H1 (cell line): ENCODE data around the gene CNTD1. TPM values are rescaled to one million over a fixed set of nuclear protein-coding genes. Genes with fewer than 3 reads are reported as not detected.

ENCODE experiments used
- CTCF ChIP-seq, 3 experiments: IDR thresholded peaks; 1 replicate in 2 of 3; 2 replicates in 1 of 3; pipeline versions ENCODE4 v1.5.1 to v1.6.1; 2011; ENCODE audit warnings: low read length in 3 of 3, mild to moderate bottlenecking in 3 of 3, inconsistent platforms in 2 of 3, low read depth in 1 of 3, moderate library complexity in 1 of 3; ENCODE audit not compliant: insufficient read depth in 1 of 3; ENCODE audit errors: control extremely low read depth in 1 of 3
- JUND ChIP-seq: IDR thresholded peaks from 2 replicates; pipeline ENCODE4 v1.6.1; 2011; ENCODE audit warnings: mild to moderate bottlenecking, improper control_type of control experiment, low read length
- MAFK ChIP-seq: IDR thresholded peaks from 2 replicates; pipeline ENCODE4 v1.6.1; 2012; ENCODE audit warnings: low read depth, mild to moderate bottlenecking, improper control_type of control experiment, low read length
- NRF1 ChIP-seq: IDR thresholded peaks from 2 replicates; pipeline ENCODE4 v1.6.1; 2011; ENCODE audit warnings: mild to moderate bottlenecking, low read depth, low read length, improper control_type of control experiment
- SP2 ChIP-seq: IDR thresholded peaks from 2 replicates; pipeline ENCODE4 v1.6.1; 2012; ENCODE audit warnings: mild to moderate bottlenecking, low read length, inconsistent platforms
- polyA plus RNA-seq, 7 experiments: library from polyadenylated mRNA; depleted of rRNA in 3 of 7; stranded (reverse) in 5 of 7; unstranded in 2 of 7; fragments of >200 nt in 5 of 7; fragments of 200-250 nt in 2 of 7; gene quantifications; 1 replicate in 5 of 7; 2 replicates in 1 of 7; 4 replicates in 1 of 7; pipeline versions ENCODE4 v1.2.1 to v1.2.3, GENCODE V29; 2011 to 2013; ENCODE audit warnings: missing spikeins in 2 of 7, mixed read lengths in 2 of 7
- total RNA-seq: library from RNA; stranded (reverse); fragmentation: NEBNext Ultra II Directional; extraction: Animal tissue kit (Norgen Biotek cat#: 25700); gene quantifications from 2 replicates; pipeline ENCODE4 v1.2.1, GENCODE V29; 2021

The CNTD1 gene
- total and polyA plus RNA-seq, 2 of the 8 experiments (the other 6 are each of a cell fraction or from before 2014, with no cell fraction given): not detected

- TF ChIP-seq CTCF (IDR thresholded peaks at IDR 0.05; ENCODE audit: control extremely low read depth in 1 of 3, insufficient read depth in 1 of 3, low read depth in 1 of 3, low read length in 3 of 3) (no peak), JUND (no peak), MAFK (no peak), SP2 (no peak), NRF1 (no peak)
These were observed 19.2 kb upstream of the CNTD1 start (continued) for GRCh38 chr17:42779304-42779935.
